Measurements from ENCODE around the gene MTIF3.

MTIF3 gene

DNA sequence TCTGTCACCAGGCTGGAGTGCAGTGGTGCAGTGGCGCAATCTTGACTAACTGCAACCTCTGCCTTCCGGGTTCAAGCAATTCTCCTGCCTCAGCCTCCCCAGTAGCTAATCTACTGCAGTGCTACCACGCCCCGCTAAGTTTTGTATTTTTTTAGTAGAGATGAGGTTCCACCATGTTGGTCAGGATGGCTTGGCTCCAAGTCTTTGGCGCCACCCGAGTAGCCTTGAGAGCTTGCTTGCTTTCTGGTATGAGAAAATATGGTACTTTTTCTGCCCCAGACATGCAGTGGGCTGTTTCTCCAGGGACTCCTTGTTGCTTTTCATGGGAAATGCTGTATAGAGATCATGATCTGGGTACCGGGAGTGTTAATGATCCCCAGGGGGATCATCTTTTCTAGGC is 60.5 kb downstream of the MTIF3 start:
- H3K4me1 ChIP-seq (ENCODE audit: insufficient read depth, low read length, poor library complexity, severe bottlenecking), result no peaks in the 10 kb centered on the region
- no peaks in the 10 kb centered on the region for H4K20me1 ChIP-seq (ENCODE audit: insufficient read depth, low read length, poor library complexity, severe bottlenecking)
- no peak overlapping the region for H3K4me3 ChIP-seq (ENCODE audit: low read length, poor library complexity, severe bottlenecking)
- H3K4me2 ChIP-seq (ENCODE audit: low read depth, low read length, poor library complexity, severe bottlenecking), result no peak overlapping the region
- no peaks in the 10 kb centered on the region for H3K79me2 ChIP-seq (ENCODE audit: insufficient read depth, low read length)
- no peaks in the 10 kb centered on the region for H3K27me3 ChIP-seq (ENCODE audit: insufficient read depth, low read length, poor library complexity, severe bottlenecking)
- H3K9me3 ChIP-seq (ENCODE audit: insufficient read depth, low read depth, low read length), result no peaks in the 10 kb centered on the region
- no peak overlapping the region for H2AFZ ChIP-seq (ENCODE audit: low read length)
- H3K36me3 ChIP-seq (ENCODE audit: insufficient read depth, low read length), result no peaks in the 10 kb centered on the region
- H3K9me2 ChIP-seq (replicated peaks; ENCODE audit: low read depth, low read length), result no peaks in the 10 kb centered on the region
- H3K9ac ChIP-seq (ENCODE audit: low read depth, low read length, poor library complexity, severe bottlenecking), result no peak overlapping the region
- H3F3A ChIP-seq (ENCODE audit: low read depth), result no peaks in the 10 kb centered on the region
- TF ChIP-seq, protein P1, sequence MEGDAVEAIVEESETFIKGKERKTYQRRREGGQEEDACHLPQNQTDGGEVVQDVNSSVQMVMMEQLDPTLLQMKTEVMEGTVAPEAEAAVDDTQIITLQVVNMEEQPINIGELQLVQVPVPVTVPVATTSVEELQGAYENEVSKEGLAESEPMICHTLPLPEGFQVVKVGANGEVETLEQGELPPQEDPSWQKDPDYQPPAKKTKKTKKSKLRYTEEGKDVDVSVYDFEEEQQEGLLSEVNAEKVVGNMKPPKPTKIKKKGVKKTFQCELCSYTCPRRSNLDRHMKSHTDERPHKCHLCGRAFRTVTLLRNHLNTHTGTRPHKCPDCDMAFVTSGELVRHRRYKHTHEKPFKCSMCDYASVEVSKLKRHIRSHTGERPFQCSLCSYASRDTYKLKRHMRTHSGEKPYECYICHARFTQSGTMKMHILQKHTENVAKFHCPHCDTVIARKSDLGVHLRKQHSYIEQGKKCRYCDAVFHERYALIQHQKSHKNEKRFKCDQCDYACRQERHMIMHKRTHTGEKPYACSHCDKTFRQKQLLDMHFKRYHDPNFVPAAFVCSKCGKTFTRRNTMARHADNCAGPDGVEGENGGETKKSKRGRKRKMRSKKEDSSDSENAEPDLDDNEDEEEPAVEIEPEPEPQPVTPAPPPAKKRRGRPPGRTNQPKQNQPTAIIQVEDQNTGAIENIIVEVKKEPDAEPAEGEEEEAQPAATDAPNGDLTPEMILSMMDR (conservative IDR thresholded peaks at IDR 0.05; ENCODE audit: low read length), result no peak
- no peak for TF ChIP-seq EZH2phosphoT487 (IDR thresholded peaks at IDR 0.05; ENCODE audit: borderline replicate concordance)

DNA sequence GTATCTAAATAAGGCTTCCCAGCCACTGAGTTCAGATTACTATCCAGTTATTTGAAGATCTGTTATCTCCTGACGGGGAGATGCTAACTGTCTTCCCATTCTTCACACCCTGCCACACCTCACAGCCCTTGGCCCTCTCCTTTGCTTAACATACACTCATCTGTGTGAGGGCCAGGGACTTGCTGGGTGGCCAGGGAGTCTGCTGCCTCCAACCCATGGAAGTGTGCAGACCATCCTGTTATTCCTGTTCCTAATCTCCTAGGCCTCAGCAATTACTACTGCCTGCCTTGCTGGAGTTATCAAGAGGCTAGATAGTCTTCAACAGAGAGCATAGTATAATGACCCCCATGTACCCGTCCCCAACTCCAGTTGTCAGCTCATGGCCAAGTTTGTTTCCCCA is 62.1 kb downstream of the MTIF3 start:
- no peak overlapping the region for H3K4me2 ChIP-seq (ENCODE audit: low read depth, low read length, poor library complexity, severe bottlenecking)
- no peaks in the 10 kb centered on the region for H3K9me3 ChIP-seq (ENCODE audit: insufficient read depth, low read depth, low read length)
- H3K9me2 ChIP-seq (replicated peaks; ENCODE audit: low read depth, low read length), result no peaks in the 10 kb centered on the region
- no peaks in the 10 kb centered on the region for H3K79me2 ChIP-seq (ENCODE audit: insufficient read depth, low read length)
- TF ChIP-seq, protein P1 (conservative IDR thresholded peaks at IDR 0.05; ENCODE audit: low read length), result no peak
- no peak for TF ChIP-seq EZH2phosphoT487 (IDR thresholded peaks at IDR 0.05; ENCODE audit: borderline replicate concordance)
- H2AFZ ChIP-seq (ENCODE audit: low read length), result no peak overlapping the region
- no peaks in the 10 kb centered on the region for H4K20me1 ChIP-seq (ENCODE audit: insufficient read depth, low read length, poor library complexity, severe bottlenecking)
- no peak overlapping the region for H3K4me3 ChIP-seq (ENCODE audit: low read length, poor library complexity, severe bottlenecking)
- H3K4me1 ChIP-seq (ENCODE audit: insufficient read depth, low read length, poor library complexity, severe bottlenecking), result no peaks in the 10 kb centered on the region
- H3K36me3 ChIP-seq (ENCODE audit: insufficient read depth, low read length), result no peaks in the 10 kb centered on the region
- H3F3A ChIP-seq (ENCODE audit: low read depth), result no peaks in the 10 kb centered on the region
- H3K9ac ChIP-seq (ENCODE audit: low read depth, low read length, poor library complexity, severe bottlenecking), result no peak overlapping the region
- H3K27me3 ChIP-seq (ENCODE audit: insufficient read depth, low read length, poor library complexity, severe bottlenecking), result no peaks in the 10 kb centered on the region
